GM21825 (cell line): ENCODE results near the gene SKIC8.

Experiments used
- ATAC-seq: cut with Tn5 transposase; IDR thresholded peaks from one replicate; pipeline ENCODE4 v1.9.1; 2021; ENCODE audit warnings: mild to moderate bottlenecking, moderate library complexity; ENCODE audit not compliant: unreplicated experiment

SKIC8 gene

GRCh38 chr15:78301326-78301725, 1.9 kb upstream of the SKIC8 start:
- no peak for ATAC-seq

DNA sequence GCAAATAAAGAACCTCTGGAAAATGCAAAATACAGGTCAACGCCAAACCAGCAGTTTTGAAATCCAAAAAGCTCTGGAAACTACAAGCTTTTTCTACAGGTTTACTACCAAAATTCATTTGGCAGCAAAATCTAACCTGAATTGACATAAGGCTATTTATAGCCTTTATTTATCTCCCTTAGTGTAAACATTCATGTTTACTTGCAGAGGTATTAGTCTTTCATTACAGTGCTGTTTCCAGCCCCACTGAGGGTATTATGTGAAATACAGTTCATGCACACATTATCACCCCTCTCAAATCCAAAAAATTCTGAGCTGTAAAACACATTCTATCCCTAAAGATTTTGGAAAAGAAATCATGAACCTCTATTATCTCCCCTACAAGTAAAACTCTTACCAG, 7.2 kb downstream of the SKIC8 start:
- ATAC-seq = no peak

- ATAC-seq = no peak
Observed at GRCh38 chr15:78291698-78292097, 7.7 kb downstream of the SKIC8 start.

GRCh38 chr15:78291052-78291451, 8.4 kb downstream of the SKIC8 start:
- no peak for ATAC-seq

GRCh38 chr15:78290222-78290621, 9.2 kb downstream of the SKIC8 start:
- ATAC-seq = no peak

GRCh38 chr15:78284758-78285157, 14.7 kb downstream of the SKIC8 start:
- no peak for ATAC-seq

GRCh38 chr15:78282324-78282723, 17.1 kb downstream of the SKIC8 start:
- ATAC-seq = no peak

DNA sequence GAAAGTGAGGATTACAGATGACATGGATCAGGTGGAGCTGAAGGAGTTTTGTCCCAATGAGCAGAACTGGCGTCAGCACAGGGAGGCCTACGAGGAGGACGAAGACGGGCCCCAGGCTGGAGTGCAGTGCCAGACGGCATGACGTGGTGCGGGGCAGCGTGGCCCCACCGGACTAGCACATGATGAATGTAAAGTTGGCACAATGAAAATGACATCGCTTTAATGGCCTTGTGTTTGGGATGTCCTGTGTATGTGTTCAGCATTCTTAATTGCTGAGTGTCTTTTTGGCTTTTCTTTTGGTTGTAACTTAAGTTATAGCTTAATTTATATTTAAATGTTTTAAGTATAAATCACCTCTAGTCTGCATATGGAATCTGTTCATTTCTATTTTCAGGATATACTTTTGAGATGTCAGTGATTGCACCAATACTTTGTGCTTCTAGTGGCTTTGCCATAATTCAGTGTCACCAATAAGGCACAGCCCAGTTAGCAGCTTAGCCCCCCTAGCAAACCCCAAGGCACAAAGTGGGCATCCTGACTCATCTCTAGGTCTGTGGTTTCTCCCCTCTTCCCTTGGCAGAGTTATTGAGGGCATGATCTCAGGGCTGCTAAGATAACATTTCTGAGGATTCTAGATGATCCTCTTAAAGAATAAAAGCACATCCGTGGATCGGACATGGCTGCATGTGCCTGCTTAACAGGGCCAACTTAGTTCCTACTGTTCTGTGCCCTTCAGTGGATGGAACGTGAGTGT, 18.9 kb downstream of the SKIC8 start:
- no peak for ATAC-seq

DNA sequence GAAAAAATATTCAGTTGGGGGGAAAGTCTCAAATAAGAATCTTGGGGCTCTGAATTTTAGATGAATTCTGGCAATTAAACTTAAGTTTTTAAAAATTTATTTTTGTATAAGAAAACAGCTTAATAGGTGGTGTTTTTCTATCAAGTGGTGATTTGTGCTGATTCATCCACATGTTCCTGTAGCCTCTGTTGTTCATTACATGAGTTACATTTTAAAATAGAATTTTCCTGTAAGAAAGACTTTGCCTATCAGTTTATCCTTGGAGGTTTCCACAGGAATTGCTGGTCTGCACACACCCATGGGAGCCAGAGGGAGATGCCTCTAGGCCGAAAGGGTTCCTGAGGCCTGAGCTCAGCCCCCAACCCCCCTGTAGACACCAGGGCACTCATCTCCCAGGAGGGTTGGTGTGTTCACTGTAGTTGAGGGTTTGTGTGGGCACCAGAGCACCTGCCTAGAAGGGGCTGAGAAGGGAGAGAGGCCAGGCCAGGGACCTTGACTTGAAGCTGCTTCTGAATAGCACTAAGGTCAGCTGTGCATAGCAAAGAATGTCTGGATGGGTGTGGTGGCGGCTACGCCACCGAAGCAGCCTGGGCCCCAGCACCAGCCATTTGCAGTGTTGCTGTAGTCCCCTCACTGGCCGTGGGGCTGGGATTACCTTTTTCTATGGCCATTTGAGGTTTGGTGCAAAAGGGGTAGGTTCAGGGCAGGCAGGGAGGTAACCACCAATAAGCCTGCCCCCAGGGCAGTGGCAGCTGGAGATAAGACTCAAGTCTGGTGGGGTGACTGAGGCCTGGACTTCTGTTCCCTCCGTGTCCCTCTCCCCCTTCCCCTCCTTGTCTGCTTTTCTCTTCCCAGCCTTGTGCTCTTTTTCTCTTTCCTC, 23.1 kb downstream of the SKIC8 start:
- no peak for ATAC-seq

- no peak for ATAC-seq
Observed at GRCh38 chr15:78274994-78275393, 24.4 kb downstream of the SKIC8 start.

GRCh38 chr15:78272776-78273175, 26.6 kb downstream of the SKIC8 start:
- ATAC-seq = no peak

DNA sequence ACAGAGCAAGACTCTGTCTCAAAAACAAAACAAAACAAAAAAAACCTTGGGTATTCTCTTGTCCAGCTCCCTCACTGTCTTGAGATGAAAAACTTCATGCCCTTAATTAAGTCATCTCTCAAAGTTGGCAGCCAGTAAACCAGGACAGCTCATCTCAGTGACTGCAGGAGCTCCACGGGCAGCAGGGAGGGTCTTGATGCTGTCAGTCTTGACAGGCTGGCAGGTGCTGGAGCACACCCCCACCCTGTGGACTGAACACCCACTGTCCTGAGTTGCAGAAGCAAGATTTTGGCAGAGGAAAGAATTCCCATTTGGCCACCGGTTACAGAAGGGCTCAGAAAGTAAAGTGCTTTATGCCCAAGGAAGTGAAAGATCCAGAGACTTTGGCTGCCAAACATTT, 27.1 kb downstream of the SKIC8 start:
- ATAC-seq = no peak

- no peak for ATAC-seq
Observed at GRCh38 chr15:78266806-78267205, 32.6 kb downstream of the SKIC8 start.

DNA sequence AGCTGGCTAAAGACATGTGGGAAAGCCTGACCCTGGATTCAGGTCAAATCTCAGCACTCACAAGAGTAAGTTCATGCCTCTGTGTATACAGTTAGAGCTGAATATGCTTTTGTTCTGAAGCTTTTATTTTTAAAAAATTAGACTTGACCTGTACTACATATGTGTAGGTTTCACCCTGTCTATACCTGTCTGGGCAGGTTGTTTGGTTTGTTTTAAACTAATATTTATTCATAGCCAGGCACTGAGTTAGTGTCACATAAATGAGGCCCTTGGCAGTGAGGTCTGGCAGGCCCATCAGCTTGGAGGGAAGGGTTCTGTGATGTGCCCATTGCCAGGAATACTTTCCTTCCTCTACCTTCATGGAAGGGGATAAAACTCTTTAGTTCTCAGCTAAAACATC, 33.2 kb downstream of the SKIC8 start:
- ATAC-seq = no peak

DNA sequence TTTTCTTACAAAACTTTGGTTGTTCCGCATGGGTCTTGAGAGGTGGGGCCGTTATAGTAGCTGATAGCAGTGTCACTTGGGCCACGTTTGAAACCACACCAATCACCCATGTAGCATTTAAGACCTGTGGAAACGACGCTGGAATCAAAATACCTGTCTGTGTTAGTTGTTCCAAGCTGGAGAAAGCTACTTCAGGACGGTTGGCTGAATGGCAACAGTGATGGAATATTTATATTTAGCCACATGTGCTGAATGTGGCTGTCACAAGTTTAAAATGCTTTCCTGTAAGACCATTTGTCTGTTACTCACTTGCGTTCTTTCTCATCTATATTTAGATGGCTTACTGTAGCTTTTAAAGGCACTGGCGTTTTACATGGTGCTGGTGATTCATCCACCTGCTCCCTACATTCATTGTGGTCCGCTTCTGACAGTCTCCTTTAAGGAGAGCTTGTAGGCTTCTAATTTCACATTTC, 33.6 kb downstream of the SKIC8 start:
- no peak for ATAC-seq

DNA sequence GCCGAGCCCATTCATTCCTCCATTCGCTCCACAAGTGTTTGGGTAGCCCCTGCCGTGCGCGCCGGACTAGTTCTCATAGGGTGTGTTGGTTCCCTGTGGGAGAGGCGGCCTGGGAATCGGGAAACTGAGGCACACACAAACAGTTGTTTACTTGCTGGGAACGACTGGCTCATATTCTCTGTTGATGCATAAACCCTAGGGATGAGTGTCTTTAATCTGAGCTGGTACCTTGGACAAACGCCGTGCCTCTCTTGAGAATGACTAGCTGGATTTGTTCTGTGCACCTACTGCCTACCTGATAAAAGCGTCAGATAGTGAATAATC, 34.3 kb downstream of the SKIC8 start:
- no peak for ATAC-seq

GRCh38 chr15:78264304-78265136, 34.9 kb downstream of the SKIC8 start, which contains the start of gene DNAJA4:
TSS of gene DNAJA4 (plus strand) at chr15:78264562. CDS start at chr15:78264764, 202 bp downstream.
- ATAC-seq = no peak

DNA sequence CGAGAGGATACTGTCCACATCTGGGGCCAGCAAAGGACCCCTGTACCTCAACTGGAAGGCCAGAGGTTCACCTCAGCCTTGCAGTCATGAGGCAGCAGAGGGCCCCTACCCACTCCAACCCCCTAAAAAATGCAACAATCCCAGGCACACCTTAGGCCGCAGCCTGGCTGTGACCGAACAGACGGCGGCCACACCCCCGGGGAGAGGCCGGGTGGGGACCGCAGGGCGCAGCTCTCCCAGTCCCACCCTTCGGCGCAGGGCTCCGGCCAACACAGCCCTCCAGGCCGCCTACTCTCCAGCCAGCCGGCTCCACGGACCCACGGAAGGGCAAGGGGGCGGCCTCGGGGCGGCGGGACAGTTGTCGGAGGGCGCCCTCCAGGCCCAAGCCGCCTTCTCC, 35.5 kb downstream of the SKIC8 start:
- ATAC-seq = no peak

DNA sequence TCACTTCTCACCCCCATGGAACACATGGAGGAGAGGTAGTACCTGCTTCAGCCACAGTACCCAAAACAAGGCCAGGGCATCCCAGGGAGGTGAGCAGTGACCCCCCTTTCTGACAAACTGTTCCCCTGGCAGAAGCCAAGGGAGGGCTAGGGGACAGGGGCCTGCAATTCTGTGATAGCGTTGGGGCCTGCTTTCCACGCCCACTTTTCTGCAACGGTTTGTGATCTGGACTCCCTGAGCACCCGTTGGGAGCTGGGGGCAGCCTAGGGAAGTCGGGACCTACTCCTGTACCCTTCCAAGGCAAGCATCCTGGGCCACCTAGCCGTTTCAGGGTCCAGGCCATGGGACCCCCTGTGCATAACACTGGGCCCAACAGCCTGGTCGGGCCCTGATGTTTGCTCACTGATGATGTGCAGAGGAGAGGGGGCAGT, 36.0 kb downstream of the SKIC8 start:
- ATAC-seq = no peak

- ATAC-seq = no peak
Observed at GRCh38 chr15:78261062-78261461, 38.3 kb downstream of the SKIC8 start.

DNA sequence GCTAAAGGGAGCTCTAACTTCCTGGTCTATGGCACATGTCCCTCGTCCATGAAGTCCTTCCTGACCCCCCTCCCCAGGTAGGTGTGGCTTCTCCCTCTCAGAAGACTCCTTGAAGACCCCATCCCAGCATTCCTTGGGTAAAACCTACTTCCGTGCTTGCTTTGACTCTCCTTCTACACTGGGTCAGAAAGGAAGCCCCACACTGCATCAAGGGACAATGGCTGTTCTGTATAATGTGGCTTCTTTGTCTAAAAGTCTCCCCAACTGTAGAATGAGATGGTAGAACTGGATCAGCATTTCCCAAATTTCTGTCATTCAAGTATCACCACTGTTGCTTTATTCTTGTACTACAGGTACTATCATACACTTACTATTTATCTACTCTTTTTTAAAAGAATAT, 38.9 kb downstream of the SKIC8 start:
- ATAC-seq = no peak
